ENCODE results near the gene PKD1L1. TPM values are rescaled to one million over a fixed set of nuclear protein-coding genes. Genes with fewer than 3 reads are reported as not detected.

Gene PKD1L1
- total RNA-seq, 4 donors from 2014 or later, result 0.41 to 37.4 (median 17.5) TPM

DNA sequence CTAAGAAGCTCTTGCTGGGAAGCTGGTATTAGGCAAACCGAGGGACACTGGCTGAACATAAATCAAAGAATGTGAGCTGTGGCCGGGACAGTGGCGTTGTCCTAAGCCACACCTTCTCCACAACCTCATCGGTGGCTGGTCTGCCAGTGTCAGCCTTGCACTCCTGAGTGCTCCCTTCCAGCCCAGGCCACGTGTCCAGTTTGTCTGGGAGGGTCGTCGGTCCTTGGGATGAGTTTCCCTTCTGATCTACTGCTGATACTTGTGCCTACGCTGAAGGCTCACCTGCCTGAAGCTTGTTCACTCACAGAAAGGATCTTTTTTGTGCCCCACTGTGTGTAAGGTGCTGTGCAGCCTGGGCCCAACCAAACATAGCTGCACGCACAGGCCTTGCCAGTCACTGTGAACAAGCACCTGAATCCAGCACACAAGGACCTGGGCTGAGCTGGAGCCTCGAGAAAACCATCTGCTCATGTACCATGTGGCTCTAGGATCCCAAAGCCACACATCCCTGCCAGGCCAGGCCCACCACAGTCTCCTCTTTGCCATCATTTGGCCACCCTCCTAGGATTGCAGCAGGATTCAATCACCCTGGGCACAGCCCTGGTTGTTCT, 116.1 kb downstream of the PKD1L1 start:
- intact Hi-C loops (cut with DNase I; ENCODE audit: low total_unique reads), result no loop called here

GRCh38 chr7:47830015-47830414, 118.3 kb downstream of the PKD1L1 start:
- Histone ChIP-seq H3K36me3 (no peaks in the 10 kb centered on the region), H3K4me1 (no peaks in the 10 kb centered on the region), H3K4me3 (no peak overlapping the region), H3K27ac (no peak overlapping the region), H3K9me3 (no peaks in the 10 kb centered on the region), H3K27me3 (no peaks in the 10 kb centered on the region)
- TF ChIP-seq POLR2AphosphoS5 (IDR thresholded peaks at IDR 0.05) (no peak), EP300 (IDR thresholded peaks at IDR 0.05; ENCODE audit: low read depth) (no peak), POLR2A (IDR thresholded peaks at IDR 0.05) (no peak)
- in situ Hi-C loops (cut with MboI; ENCODE audit: low pct_ligation_motif_present in 1 of 4, low pct_unique_long_range_greater_than_20kb in 1 of 4, low sequenced_read_pairs in 3 of 4), result no loop called here
- intact Hi-C loops (cut with DNase I; ENCODE audit: low total_unique reads), result no loop called here
- WGBS, 2 donors (ENCODE audit: low coverage in 1 of 2), result 40 to 84% methylated on average over 1 to 5 of the region's 5 CpGs
- DNase-seq, result no peak

More for the DNA sequence above, 116.1 kb downstream of the PKD1L1 start:
- in situ Hi-C loops (cut with MboI; ENCODE audit: low pct_ligation_motif_present in 1 of 4, low pct_unique_long_range_greater_than_20kb in 1 of 4, low sequenced_read_pairs in 3 of 4), result no loop called here
- DNase-seq, result no peak
- 89% methylated on average over 9 of the region's 10 CpGs; no CpG with 5 or more reads in 1 of the 2 donors for WGBS, 2 donors (ENCODE audit: low coverage in 1 of 2)
- H3K4me3 ChIP-seq, result no peak overlapping the region
- no peak for TF ChIP-seq CTCF (IDR thresholded peaks at IDR 0.05)
- no peaks in the 10 kb centered on the region for H3K36me3 ChIP-seq
- H3K27ac ChIP-seq, result no peak overlapping the region
- no peaks in the 10 kb centered on the region for H3K9me3 ChIP-seq
- H3K4me1 ChIP-seq, result no peaks in the 10 kb centered on the region
- no peaks in the 10 kb centered on the region for H3K27me3 ChIP-seq

- H3K4me3 ChIP-seq, result no peak overlapping the region
- no peaks in the 10 kb centered on the region for H3K27me3 ChIP-seq
- H3K36me3 ChIP-seq, result no peaks in the 10 kb centered on the region
- no peak for DNase-seq
- intact Hi-C loops (cut with DNase I; ENCODE audit: low total_unique reads), result no loop called here
- H3K4me1 ChIP-seq, result no peaks in the 10 kb centered on the region
- H3K9me3 ChIP-seq, result no peaks in the 10 kb centered on the region
- WGBS, 2 donors (ENCODE audit: low coverage in 1 of 2), result 71 to 100% methylated on average over 2 to 4 of the region's 4 CpGs
- in situ Hi-C loops (cut with MboI; ENCODE audit: low pct_ligation_motif_present in 1 of 4, low pct_unique_long_range_greater_than_20kb in 1 of 4, low sequenced_read_pairs in 3 of 4), result loop anchor here in 2 of 4 donors (10.0 kb wide), 1 partner anchor 563 kb away; no protein-coding TSS in a partner anchor
- TF ChIP-seq CTCF (IDR thresholded peaks at IDR 0.05) (no peak), POLR2AphosphoS5 (IDR thresholded peaks at IDR 0.05) (no peak), EP300 (IDR thresholded peaks at IDR 0.05; ENCODE audit: low read depth) (no peak), POLR2A (IDR thresholded peaks at IDR 0.05) (no peak)
- no peak overlapping the region for H3K27ac ChIP-seq
These were observed 120.4 kb downstream of the PKD1L1 start for GRCh38 chr7:47827871-47828270.

- H3K4me1 ChIP-seq, result no peaks in the 10 kb centered on the region
- in situ Hi-C loops (cut with MboI; ENCODE audit: low pct_ligation_motif_present in 1 of 4, low pct_unique_long_range_greater_than_20kb in 1 of 4, low sequenced_read_pairs in 3 of 4) (loop anchor here in 2 of 4 donors (10.0 kb wide), 1 partner anchor 563 kb away; no protein-coding TSS in a partner anchor), intact Hi-C loops (cut with DNase I; ENCODE audit: low total_unique reads) (no loop called here)
- H3K27ac ChIP-seq, result no peak overlapping the region
- 40 to 72% methylated on average over 3 to 8 of the region's 8 CpGs for WGBS, 2 donors (ENCODE audit: low coverage in 1 of 2)
- H3K27me3 ChIP-seq, result no peaks in the 10 kb centered on the region
- DNase-seq, result no peak
- TF ChIP-seq CTCF (IDR thresholded peaks at IDR 0.05), result no peak
- no peak for TF ChIP-seq POLR2AphosphoS5 (IDR thresholded peaks at IDR 0.05)
- TF ChIP-seq EP300 (IDR thresholded peaks at IDR 0.05; ENCODE audit: low read depth), result no peak
- no peak for TF ChIP-seq POLR2A (IDR thresholded peaks at IDR 0.05)
- H3K36me3 ChIP-seq, result no peaks in the 10 kb centered on the region
- H3K4me3 ChIP-seq, result no peak overlapping the region
- H3K9me3 ChIP-seq, result no peaks in the 10 kb centered on the region
These were observed 120.9 kb downstream of the PKD1L1 start for GRCh38 chr7:47827351-47827756.

Measured in transverse colon (tissue), 4 donors.